A549 (cell line): Measurements from ENCODE around the gene STN1.

ENCODE experiments used
- CEBPB ChIP-seq, 2 experiments: fragments of >200 bp in 1 of 2; sonication (Bioruptor Twin) in 1 of 2; formaldehyde crosslinking in 1 of 2; IDR thresholded peaks; 2 replicates each; pipeline ENCODE4 v1.6.1; 2012 to 2016
- EP300 ChIP-seq, 2 experiments: fragments of >200 bp; sonication (Bioruptor Twin); formaldehyde crosslinking; IDR thresholded peaks; 2 replicates in 1 of 2; 3 replicates in 1 of 2; pipeline ENCODE4 v1.6.1; 2016 to 2017
- FOSL2 ChIP-seq, 2 experiments: fragments of 450-650 bp in 1 of 2; fragments of >200 bp in 1 of 2; sonication (Bioruptor Twin) in 1 of 2; formaldehyde crosslinking; IDR thresholded peaks; 2 replicates each; pipeline versions ENCODE4 v1.5.0 to v1.6.1; 2016 to 2020; ENCODE audit warnings: mild to moderate bottlenecking in 1 of 2, moderate library complexity in 1 of 2
- JUN ChIP-seq, 2 experiments: fragments of >200 bp; sonication (Bioruptor Twin); formaldehyde crosslinking; IDR thresholded peaks; 2 replicates in 1 of 2; 3 replicates in 1 of 2; pipeline ENCODE4 v1.6.1; 2016 to 2017
- JUNB ChIP-seq: fragments of >200 bp; sonication (Bioruptor Twin); formaldehyde crosslinking; IDR thresholded peaks from 2 replicates; pipeline ENCODE4 v1.6.1; 2016
- KDM1A ChIP-seq: fragments of 200-600 bp; sonication (generic); IDR thresholded peaks from 2 replicates; pipeline ENCODE4 v1.6.1; 2016; ENCODE audit warnings: low read depth, mild to moderate bottlenecking
- MAZ ChIP-seq: fragments of 150-350 bp; IDR thresholded peaks from 2 replicates; pipeline ENCODE4 v1.6.1; 2014; ENCODE audit warnings: antibody characterized with exemption, low read depth, low read length, borderline replicate concordance
- POLR2A ChIP-seq: IDR thresholded peaks from 2 replicates; pipeline ENCODE4 v1.6.1; 2012; ENCODE audit warnings: mild to moderate bottlenecking, low read length
- RFX5 ChIP-seq: fragments of 450-650 bp; IDR thresholded peaks from 2 replicates; pipeline ENCODE4 v1.7.1; 2014; ENCODE audit warnings: antibody characterized with exemption, mild to moderate bottlenecking, moderate library complexity
- SMC3 ChIP-seq: fragments of >200 bp; sonication (Bioruptor Twin); formaldehyde crosslinking; IDR thresholded peaks from 3 replicates; pipeline ENCODE4 v1.6.1; 2018; ENCODE audit warnings: inconsistent platforms
- ZSCAN20 ChIP-seq: fragments of 250-450 bp; sonication (Bioruptor Pico); IDR thresholded peaks from 2 replicates; pipeline ENCODE4 v1.8.0; 2022; ENCODE audit warnings: mild to moderate bottlenecking, moderate library complexity
- TF ChIP-seq, protein P1 (sequence below): fragments of 200-600 bp; sonication (generic); IDR thresholded peaks from 2 replicates; pipeline ENCODE4 v1.6.1; 2016; ENCODE audit warnings: antibody characterized with exemption, mild to moderate bottlenecking, moderate library complexity
- TF ChIP-seq, protein P2 (sequence below): fragments of >200 bp; sonication (Bioruptor Twin); formaldehyde crosslinking; IDR thresholded peaks from 3 replicates; pipeline ENCODE4 v1.5.1; 2016
- TF ChIP-seq, protein P3 (sequence below): fragments of 150-350 bp; IDR thresholded peaks from 2 replicates; pipeline ENCODE4 v1.6.1; 2014; ENCODE audit warnings: low read depth, mild to moderate bottlenecking, low read length

DNA sequence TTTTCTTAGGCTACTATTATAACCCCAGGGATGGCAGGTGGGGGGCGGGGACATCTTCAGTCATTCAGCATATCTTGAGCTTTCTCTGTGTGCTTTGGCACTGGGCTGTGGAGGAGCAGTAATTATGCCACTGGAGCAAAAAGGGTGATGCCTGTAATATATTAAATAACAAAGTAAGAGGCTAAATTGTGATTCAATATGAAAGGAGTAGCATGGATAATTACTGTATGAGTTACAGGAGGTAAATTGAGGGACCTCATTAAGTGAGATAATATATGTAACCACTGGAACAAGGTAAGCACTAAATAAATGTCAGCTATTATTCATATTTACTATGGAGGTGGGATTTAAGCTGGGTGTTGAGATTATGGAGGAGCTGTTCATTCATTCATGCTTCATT is 3.3 kb upstream of the STN1 start:
- TF ChIP-seq, protein P1, sequence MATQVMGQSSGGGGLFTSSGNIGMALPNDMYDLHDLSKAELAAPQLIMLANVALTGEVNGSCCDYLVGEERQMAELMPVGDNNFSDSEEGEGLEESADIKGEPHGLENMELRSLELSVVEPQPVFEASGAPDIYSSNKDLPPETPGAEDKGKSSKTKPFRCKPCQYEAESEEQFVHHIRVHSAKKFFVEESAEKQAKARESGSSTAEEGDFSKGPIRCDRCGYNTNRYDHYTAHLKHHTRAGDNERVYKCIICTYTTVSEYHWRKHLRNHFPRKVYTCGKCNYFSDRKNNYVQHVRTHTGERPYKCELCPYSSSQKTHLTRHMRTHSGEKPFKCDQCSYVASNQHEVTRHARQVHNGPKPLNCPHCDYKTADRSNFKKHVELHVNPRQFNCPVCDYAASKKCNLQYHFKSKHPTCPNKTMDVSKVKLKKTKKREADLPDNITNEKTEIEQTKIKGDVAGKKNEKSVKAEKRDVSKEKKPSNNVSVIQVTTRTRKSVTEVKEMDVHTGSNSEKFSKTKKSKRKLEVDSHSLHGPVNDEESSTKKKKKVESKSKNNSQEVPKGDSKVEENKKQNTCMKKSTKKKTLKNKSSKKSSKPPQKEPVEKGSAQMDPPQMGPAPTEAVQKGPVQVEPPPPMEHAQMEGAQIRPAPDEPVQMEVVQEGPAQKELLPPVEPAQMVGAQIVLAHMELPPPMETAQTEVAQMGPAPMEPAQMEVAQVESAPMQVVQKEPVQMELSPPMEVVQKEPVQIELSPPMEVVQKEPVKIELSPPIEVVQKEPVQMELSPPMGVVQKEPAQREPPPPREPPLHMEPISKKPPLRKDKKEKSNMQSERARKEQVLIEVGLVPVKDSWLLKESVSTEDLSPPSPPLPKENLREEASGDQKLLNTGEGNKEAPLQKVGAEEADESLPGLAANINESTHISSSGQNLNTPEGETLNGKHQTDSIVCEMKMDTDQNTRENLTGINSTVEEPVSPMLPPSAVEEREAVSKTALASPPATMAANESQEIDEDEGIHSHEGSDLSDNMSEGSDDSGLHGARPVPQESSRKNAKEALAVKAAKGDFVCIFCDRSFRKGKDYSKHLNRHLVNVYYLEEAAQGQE = no peak
- TF ChIP-seq, protein P2, sequence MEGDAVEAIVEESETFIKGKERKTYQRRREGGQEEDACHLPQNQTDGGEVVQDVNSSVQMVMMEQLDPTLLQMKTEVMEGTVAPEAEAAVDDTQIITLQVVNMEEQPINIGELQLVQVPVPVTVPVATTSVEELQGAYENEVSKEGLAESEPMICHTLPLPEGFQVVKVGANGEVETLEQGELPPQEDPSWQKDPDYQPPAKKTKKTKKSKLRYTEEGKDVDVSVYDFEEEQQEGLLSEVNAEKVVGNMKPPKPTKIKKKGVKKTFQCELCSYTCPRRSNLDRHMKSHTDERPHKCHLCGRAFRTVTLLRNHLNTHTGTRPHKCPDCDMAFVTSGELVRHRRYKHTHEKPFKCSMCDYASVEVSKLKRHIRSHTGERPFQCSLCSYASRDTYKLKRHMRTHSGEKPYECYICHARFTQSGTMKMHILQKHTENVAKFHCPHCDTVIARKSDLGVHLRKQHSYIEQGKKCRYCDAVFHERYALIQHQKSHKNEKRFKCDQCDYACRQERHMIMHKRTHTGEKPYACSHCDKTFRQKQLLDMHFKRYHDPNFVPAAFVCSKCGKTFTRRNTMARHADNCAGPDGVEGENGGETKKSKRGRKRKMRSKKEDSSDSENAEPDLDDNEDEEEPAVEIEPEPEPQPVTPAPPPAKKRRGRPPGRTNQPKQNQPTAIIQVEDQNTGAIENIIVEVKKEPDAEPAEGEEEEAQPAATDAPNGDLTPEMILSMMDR = no peak
- TF ChIP-seq KDM1A (no peak), ZSCAN20 (CRISPR knock-in tag) (no peak), POLR2A (no peak), EP300 (IDR thresholded peaks at IDR 0.05) (no peak), SMC3 (no peak), JUN (IDR thresholded peaks at IDR 0.05) (no peak), RFX5 (no peak), MAZ (no peak), JUNB (no peak), CEBPB (IDR thresholded peaks at IDR 0.05) (no peak), FOSL2 (IDR thresholded peaks at IDR 0.05) (no peak), FOSL2 (CRISPR knock-in tag; IDR thresholded peaks at IDR 0.05) (no peak)
- TF ChIP-seq, protein P3, sequence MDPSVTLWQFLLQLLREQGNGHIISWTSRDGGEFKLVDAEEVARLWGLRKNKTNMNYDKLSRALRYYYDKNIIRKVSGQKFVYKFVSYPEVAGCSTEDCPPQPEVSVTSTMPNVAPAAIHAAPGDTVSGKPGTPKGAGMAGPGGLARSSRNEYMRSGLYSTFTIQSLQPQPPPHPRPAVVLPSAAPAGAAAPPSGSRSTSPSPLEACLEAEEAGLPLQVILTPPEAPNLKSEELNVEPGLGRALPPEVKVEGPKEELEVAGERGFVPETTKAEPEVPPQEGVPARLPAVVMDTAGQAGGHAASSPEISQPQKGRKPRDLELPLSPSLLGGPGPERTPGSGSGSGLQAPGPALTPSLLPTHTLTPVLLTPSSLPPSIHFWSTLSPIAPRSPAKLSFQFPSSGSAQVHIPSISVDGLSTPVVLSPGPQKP = no peak
